Stimulated activated effector memory CD8-positive, alpha-beta T cell treated with anti-CD3 and anti-CD28 coated beads, Interleukin-12 subunit alpha, Interleukin-12 subunit beta, amount 100 ng/mL, for 72 hours (primary cell): ENCODE data around the gene SLC25A19.
A peak's percentile ranks its signal among the peaks of the same experiment; 100 is the strongest.
"Not testable (repeated sequence)": the region's sequence is repeated elsewhere in the genome, so short reads cannot be mapped to it uniquely, and the experiment has no call there.

ENCODE experiments used
- ATAC-seq: fragments of 150-1000 bp; cut with Tn5 transposase; 2 replicates; pipeline ENCODE4 v1.10.0; 2021
- DNase-seq, 2 donors: peaks; one replicate each; pipeline ENCODE4 v3.0.0; 2021 to 2022; ENCODE audit warnings: low spot score in 2 of 2
- H3K27ac Mint-ChIP-seq: one replicate; pipeline ENCODE4 v1.8.0; 2022; ENCODE audit warnings: mild to moderate bottlenecking, mixed read lengths
- H3K36me3 Mint-ChIP-seq: one replicate; pipeline ENCODE4 v1.8.0; 2022; ENCODE audit warnings: mild to moderate bottlenecking, mixed read lengths
- H3K4me1 Mint-ChIP-seq: one replicate; pipeline ENCODE4 v1.8.0; 2022; ENCODE audit warnings: mixed read lengths
- H3K4me3 Mint-ChIP-seq: one replicate; pipeline ENCODE4 v1.8.0; 2022; ENCODE audit warnings: mild to moderate bottlenecking, mixed read lengths
- H3K9me3 Mint-ChIP-seq: one replicate; pipeline ENCODE4 v1.8.0; 2022; ENCODE audit warnings: mixed read lengths

Gene SLC25A19

GRCh38 chr17:75285123-75285522 lies 4.1 kb downstream of the SLC25A19 start:
- Mint-ChIP-seq H3K4me3 (no peak overlapping the region), H3K36me3 (peaks cover 84% of the 10 kb centered on the region), H3K9me3 (no peaks in the 10 kb centered on the region), H3K4me1 (peaks cover 21% of the 10 kb centered on the region), H3K27ac (no peak overlapping the region)
- DNase-seq, result no peak
- ATAC-seq, result no peak

DNA sequence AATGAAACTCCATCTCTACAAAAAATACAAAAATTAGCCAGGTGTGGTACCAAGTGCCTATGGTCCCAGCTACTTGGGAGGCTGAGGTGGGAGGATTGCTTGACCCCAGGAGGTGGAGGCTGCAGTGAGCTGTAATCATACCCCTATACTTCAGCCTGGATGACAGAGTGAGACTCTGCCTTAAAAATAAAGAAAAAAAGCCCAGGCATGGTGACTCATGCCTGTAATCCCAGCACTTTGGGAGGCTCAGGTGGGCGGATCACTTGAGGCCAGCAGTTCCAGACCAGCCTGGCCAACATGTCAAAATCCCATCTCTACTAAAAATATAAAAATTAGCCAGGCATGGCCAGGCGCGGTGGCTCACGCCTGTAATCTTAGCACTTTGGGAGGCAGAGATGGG lies 9.0 kb downstream of the SLC25A19 start:
- H3K27ac Mint-ChIP-seq, result peak overlapping the region; percentile 50
- H3K4me1 Mint-ChIP-seq, ATAC-seq, H3K4me3 Mint-ChIP-seq, H3K9me3 Mint-ChIP-seq, DNase-seq: not testable (repeated sequence)
- H3K36me3 Mint-ChIP-seq, result peaks cover 92% of the 10 kb centered on the region

- Mint-ChIP-seq H3K27ac (no peak overlapping the region), H3K36me3 (peaks cover 92% of the 10 kb centered on the region), H3K9me3 (no peaks in the 10 kb centered on the region), H3K4me3 (no peak overlapping the region), H3K4me1 (peaks cover 21% of the 10 kb centered on the region)
- ATAC-seq (no peak), DNase-seq (no peak)
Observed at GRCh38 chr17:75277664-75278071, 11.6 kb downstream of the SLC25A19 start.

DNA sequence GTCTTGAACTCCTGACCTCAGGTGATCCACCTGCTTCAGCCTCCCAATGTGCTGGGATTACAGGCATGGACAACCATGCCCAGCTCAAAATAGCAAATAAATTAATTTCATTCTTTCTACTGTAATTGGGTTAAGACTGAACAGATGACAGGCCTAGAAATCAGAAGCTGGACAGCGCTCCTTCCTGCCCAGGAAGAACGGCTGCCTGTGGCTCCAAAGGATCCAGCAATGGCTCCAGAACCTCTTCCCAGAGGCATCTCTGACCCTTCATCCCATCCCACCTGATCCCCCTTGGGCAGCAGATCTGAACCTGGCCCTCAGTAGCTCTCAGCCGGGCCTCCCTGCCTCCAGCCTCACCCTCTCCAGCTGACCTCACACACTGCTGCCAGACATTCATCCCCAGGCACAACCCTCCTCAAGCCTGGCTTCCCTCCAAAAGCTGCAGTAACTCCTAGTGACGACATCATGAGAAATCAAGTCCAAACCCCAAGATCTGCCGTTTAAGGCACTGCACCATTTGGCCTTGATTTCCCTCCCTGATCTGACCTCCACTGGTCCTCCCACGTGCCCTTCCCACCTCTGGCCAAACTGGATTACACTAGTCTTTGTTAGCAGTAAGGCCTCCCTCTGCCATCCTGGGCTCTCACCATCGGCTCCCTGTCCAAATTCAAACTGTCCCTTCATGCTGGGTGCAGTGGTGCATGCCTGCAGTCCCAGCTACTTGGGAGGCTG lies 15.1 kb downstream of the SLC25A19 start:
- ATAC-seq (no peak), DNase-seq (no peak)
- peaks cover 44% of the 10 kb centered on the region for H3K4me1 Mint-ChIP-seq
- peaks cover 77% of the 10 kb centered on the region for H3K36me3 Mint-ChIP-seq
- H3K9me3 Mint-ChIP-seq, result no peaks in the 10 kb centered on the region
- H3K27ac Mint-ChIP-seq, result peak overlapping the region; percentile 94
- H3K4me3 Mint-ChIP-seq, result peak overlapping the region; percentile 8

- peaks cover 70% of the 10 kb centered on the region for H3K36me3 Mint-ChIP-seq
- H3K9me3 Mint-ChIP-seq, result no peaks in the 10 kb centered on the region
- ATAC-seq (no peak), DNase-seq (no peak)
- H3K4me3 Mint-ChIP-seq, result peak overlapping the region; percentile 83
- H3K4me1 Mint-ChIP-seq, result peaks cover 50% of the 10 kb centered on the region
- H3K27ac Mint-ChIP-seq, result peak overlapping the region; percentile 94
Observed at GRCh38 chr17:75272848-75273184, 16.4 kb downstream of the SLC25A19 start.

- Mint-ChIP-seq H3K27ac (peak overlapping the region; percentile 94), H3K9me3 (no peaks in the 10 kb centered on the region), H3K4me1 (peaks cover 56% of the 10 kb centered on the region), H3K4me3 (peak overlapping the region; percentile 83), H3K36me3 (peaks cover 66% of the 10 kb centered on the region)
- DNase-seq (no peak), ATAC-seq (no peak)
Observed at GRCh38 chr17:75271955-75272847, 17.0 kb downstream of the SLC25A19 start.

DNA sequence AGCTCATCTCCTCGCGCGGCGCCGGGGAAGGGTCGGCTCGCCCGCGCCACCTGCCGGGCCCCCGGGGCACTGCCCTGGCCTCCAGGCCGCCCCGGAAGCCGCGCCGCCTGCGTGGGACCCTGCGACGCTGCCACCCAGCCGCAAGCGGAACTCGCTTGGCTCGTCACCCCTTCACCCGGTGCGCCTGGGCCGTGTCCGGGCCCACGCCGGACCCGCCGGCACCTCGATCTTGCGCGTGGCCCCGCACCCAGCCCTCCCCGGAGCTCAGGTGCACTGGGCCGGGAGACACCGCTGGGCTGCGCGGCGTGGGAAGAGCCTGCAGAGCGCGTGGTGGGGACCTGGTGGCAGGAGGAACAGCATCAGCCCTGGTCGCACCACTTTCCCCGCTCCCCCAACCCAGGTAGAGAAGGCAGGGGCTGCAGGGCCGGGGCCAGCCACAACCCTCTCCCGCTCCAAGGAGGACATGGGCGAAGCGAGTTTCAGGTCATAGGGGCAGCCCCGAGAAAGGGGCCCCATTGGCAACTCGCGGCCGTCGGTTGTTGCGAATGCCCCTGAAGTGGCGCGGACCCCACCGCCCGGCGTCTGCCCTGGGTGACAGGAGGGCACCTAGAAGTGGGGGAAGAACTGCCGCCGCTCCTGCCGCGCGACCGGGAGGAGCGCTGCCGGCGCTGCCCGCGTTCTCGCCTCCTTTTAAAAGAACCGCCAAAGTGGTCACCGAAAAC lies 17.8 kb downstream of the SLC25A19 start:
- Mint-ChIP-seq H3K27ac (peak overlapping the region; percentile 94), H3K4me1 (peaks cover 59% of the 10 kb centered on the region), H3K4me3 (peak overlapping the region; percentile 83), H3K36me3 (peaks cover 65% of the 10 kb centered on the region), H3K9me3 (no peaks in the 10 kb centered on the region)
- DNase-seq (peak; percentile 93 to 98), ATAC-seq (peak; percentile 90)

DNA sequence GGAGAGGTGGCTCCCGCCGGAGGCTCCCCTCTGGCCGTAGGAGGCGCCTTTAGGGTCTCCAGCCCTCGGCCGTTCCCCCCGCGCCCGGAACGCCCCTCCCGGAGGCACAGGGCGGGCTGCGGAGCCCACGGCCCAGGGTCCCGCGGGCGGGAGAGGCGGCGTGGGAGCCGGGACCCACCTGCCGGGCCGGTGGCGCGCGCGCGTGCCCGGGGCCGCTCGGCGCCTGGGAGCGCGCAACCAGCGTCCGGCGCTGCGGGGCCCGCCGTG lies 18.3 kb downstream of the SLC25A19 start, which contains the start of gene MIF4GD:
TSS of gene MIF4GD (minus strand) at position 266 of the 267 bp plus-strand sequence. CDS start 1,036 bp downstream, outside the sequence.
- no peak for DNase-seq
- peaks cover 59% of the 10 kb centered on the region for H3K4me1 Mint-ChIP-seq
- H3K36me3 Mint-ChIP-seq, result peaks cover 65% of the 10 kb centered on the region
- peak within 1 kb of the TSS; percentile 94 for H3K27ac Mint-ChIP-seq
- no peaks in the 10 kb centered on the region for H3K9me3 Mint-ChIP-seq
- peak within 1 kb of the TSS; percentile 83 for H3K4me3 Mint-ChIP-seq
- peak; percentile 43 for ATAC-seq

DNA sequence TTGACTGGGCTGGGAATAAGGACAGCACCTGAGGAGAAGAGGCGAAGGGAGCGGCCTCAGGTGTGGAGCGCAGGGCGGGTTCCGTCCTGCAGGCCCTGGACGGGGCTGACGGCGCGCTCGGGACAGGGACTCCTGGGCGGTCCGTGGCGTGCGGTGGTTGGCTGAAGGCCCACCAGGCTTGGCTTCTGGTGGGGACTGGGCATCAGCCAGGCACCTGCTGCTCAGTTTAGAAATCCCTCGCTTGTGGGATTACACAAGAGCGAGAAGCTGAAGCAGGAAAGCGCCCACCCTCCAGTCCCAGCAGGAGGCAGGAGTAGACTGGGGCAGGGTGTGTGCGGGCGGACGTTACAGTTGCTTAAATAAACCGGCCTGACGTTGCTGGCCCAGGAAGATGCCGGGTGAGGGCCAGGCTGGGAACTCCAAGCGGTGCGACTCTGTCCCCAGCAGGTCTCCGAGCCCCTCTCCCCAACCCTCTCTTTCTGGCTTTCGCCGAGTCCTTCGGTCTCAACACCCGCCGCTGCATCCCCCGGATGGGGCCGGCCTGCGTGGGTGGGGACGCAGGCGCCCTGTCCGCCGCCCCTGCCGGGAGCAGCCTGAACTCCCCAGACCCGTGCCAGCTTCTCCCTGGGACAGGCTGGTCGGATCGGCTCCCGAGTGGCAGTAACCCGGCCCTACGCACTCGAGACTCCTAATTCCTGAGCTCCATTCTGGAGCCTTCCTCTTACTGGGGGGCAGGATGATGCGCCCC lies 18.8 kb downstream of the SLC25A19 start:
- peaks cover 58% of the 10 kb centered on the region for H3K4me1 Mint-ChIP-seq
- peak overlapping the region; percentile 94 for H3K27ac Mint-ChIP-seq
- ATAC-seq (peak; percentile 62), DNase-seq (peak; percentile 66 to 90)
- no peaks in the 10 kb centered on the region for H3K9me3 Mint-ChIP-seq
- H3K4me3 Mint-ChIP-seq, result peak overlapping the region; percentile 83
- peaks cover 65% of the 10 kb centered on the region for H3K36me3 Mint-ChIP-seq

- H3K4me3 Mint-ChIP-seq, result peak overlapping the region; percentile 83
- peaks cover 65% of the 10 kb centered on the region for H3K36me3 Mint-ChIP-seq
- DNase-seq (peak in 1 of 2 donors; percentile 14), ATAC-seq (no peak)
- H3K9me3 Mint-ChIP-seq, result no peaks in the 10 kb centered on the region
- H3K27ac Mint-ChIP-seq, result peak overlapping the region; percentile 94
- H3K4me1 Mint-ChIP-seq, result peaks cover 54% of the 10 kb centered on the region
Observed at GRCh38 chr17:75269844-75270217, 19.4 kb downstream of the SLC25A19 start.

DNA sequence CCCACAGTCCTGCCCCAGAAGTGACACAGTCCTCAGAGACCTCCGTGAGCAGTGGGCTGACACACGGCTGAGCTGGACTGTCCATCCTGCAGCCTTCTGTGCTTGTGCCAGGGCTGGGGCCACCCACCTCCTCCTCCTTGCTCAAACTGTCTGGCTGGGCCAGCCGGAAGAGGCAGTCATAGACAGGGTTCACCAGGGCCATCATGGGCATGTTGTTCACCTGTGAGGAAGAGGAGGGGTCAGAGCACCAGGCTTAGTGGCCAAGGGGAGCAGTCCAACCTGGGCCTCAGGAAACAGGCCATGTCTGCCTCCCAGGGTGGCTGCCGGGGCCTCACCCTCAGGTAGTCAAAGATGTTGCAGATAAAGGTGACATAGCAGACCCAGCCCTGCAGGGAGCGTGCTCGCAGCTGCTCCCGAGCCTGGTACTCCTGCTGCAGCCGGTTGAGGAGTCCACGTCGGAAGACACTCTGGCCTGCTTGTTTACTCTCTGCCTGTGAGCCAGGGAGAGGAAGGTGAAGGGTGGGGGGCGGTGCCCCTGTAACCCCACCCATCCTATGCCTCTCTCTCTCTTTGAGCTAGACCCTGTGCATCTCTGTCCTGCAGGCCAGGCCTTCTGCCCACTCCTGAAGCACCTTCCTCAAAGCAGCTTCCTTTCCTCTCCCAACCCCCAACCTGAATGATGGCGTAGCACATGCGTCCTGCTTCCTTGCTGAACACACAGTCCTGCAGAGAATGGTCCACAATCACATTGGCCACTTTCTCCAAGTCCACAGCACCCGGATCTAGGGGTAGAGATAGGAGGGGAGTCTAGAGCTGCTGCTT lies 21.6 kb downstream of the SLC25A19 start:
- ATAC-seq, result no peak
- H3K27ac Mint-ChIP-seq, result no peak overlapping the region
- H3K4me3 Mint-ChIP-seq, result no peak overlapping the region
- no peaks in the 10 kb centered on the region for H3K9me3 Mint-ChIP-seq
- H3K36me3 Mint-ChIP-seq, result peaks cover 65% of the 10 kb centered on the region
- no peak for DNase-seq
- H3K4me1 Mint-ChIP-seq, result peaks cover 45% of the 10 kb centered on the region

DNA sequence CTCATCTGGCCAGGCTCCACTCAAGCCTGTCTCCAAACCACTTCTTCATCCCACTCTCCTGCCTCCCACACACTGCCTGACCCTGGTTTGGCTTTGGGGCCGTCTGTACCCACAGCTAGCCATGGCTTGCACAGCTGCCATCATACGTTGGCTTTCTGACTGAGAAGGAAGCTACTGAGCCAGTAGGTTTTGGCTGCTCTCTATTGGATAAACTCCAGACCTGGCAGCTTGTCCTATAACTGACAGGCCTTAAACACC lies 22.2 kb downstream of the SLC25A19 start:
- ATAC-seq (no peak), DNase-seq (no peak)
- H3K36me3 Mint-ChIP-seq, result peaks cover 65% of the 10 kb centered on the region
- H3K9me3 Mint-ChIP-seq, result no peaks in the 10 kb centered on the region
- H3K4me1 Mint-ChIP-seq, result peaks cover 46% of the 10 kb centered on the region
- H3K27ac Mint-ChIP-seq, result no peak overlapping the region
- no peak overlapping the region for H3K4me3 Mint-ChIP-seq

- no peak for DNase-seq
- ATAC-seq, result no peak
- no peak overlapping the region for H3K27ac Mint-ChIP-seq
- no peak overlapping the region for H3K4me3 Mint-ChIP-seq
- peaks cover 71% of the 10 kb centered on the region for H3K36me3 Mint-ChIP-seq
- no peaks in the 10 kb centered on the region for H3K9me3 Mint-ChIP-seq
- peaks cover 41% of the 10 kb centered on the region for H3K4me1 Mint-ChIP-seq
Observed at GRCh38 chr17:75266316-75267152, 22.7 kb downstream of the SLC25A19 start.
